A549 (cell line): ENCODE results near the gene B4GALT2.

Experiments
- BHLHE40 ChIP-seq: IDR thresholded peaks from 2 replicates; pipeline ENCODE4 v1.6.1; 2012; ENCODE audit warnings: low read depth, low read length, inconsistent platforms
- CHD4 ChIP-seq: fragments of 200-600 bp; sonication (generic); IDR thresholded peaks from 2 replicates; pipeline ENCODE4 v1.6.1; 2016; ENCODE audit warnings: antibody characterized with exemption, mild to moderate bottlenecking, borderline replicate concordance
- CTCF ChIP-seq: fragments of >200 bp; sonication (Bioruptor Twin); formaldehyde crosslinking; IDR thresholded peaks from 3 replicates; pipeline ENCODE4 v1.5.1; 2016
- HDAC2 ChIP-seq: fragments of 200-600 bp; sonication (generic); IDR thresholded peaks from 2 replicates; pipeline ENCODE4 v1.6.1; 2016
- KDM1A ChIP-seq: fragments of 200-600 bp; sonication (generic); IDR thresholded peaks from 2 replicates; pipeline ENCODE4 v1.6.1; 2016; ENCODE audit warnings: low read depth, mild to moderate bottlenecking
- MAZ ChIP-seq: fragments of 150-350 bp; IDR thresholded peaks from 2 replicates; pipeline ENCODE4 v1.6.1; 2014; ENCODE audit warnings: antibody characterized with exemption, low read depth, low read length, borderline replicate concordance
- MYC ChIP-seq: IDR thresholded peaks from 2 replicates; pipeline ENCODE4 v1.6.1; 2012; ENCODE audit warnings: mild to moderate bottlenecking, inconsistent platforms, low read length, improper control_type of control experiment, borderline replicate concordance
- POLR2A ChIP-seq: IDR thresholded peaks from 2 replicates; pipeline ENCODE4 v1.6.1; 2012; ENCODE audit warnings: mild to moderate bottlenecking, low read length
- RAD21 ChIP-seq, 2 experiments: fragments of >200 bp in 1 of 2; sonication (Bioruptor Twin) in 1 of 2; formaldehyde crosslinking in 1 of 2; IDR thresholded peaks in 1 of 2; conservative IDR thresholded peaks in 1 of 2; 2 replicates in 1 of 2; 3 replicates in 1 of 2; pipeline ENCODE4 v1.6.1; 2012 to 2018; ENCODE audit warnings: inconsistent platforms in 1 of 2
- SMC3 ChIP-seq: fragments of >200 bp; sonication (Bioruptor Twin); formaldehyde crosslinking; IDR thresholded peaks from 3 replicates; pipeline ENCODE4 v1.6.1; 2018; ENCODE audit warnings: inconsistent platforms
- USF2 ChIP-seq: fragments of 450-650 bp; IDR thresholded peaks from 2 replicates; pipeline ENCODE4 v1.6.1; 2014; ENCODE audit warnings: antibody characterized with exemption

GRCh38 chr1:44012941-44013609 is 34.1 kb downstream of the B4GALT2 start:
- no peak for TF ChIP-seq MAZ
- TF ChIP-seq POLR2A: no peak
- TF ChIP-seq SMC3: no peak
- TF ChIP-seq CTCF: no peak
- TF ChIP-seq CHD4: no peak
- no peak for TF ChIP-seq HDAC2
- no peak for TF ChIP-seq USF2
- no peak for TF ChIP-seq BHLHE40
- no peak for TF ChIP-seq RAD21 (conservative IDR thresholded peaks at IDR 0.05 in 1 of 2, IDR thresholded peaks at IDR 0.05 in 1 of 2)
- no peak for TF ChIP-seq MYC
- TF ChIP-seq KDM1A: no peak
